OCI-LY1 (cell line): ENCODE results near the gene TMCC1.
"Not testable (repeated sequence)": the region's sequence is repeated elsewhere in the genome, so short reads cannot be mapped to it uniquely, and the experiment has no call there.

Experiments used
- H2AFZ ChIP-seq: fragments of 200-600 bp; sonication (generic), shearing (Covaris generic); 2 replicates; pipeline ENCODE4 v1.6.0; 2014; ENCODE audit warnings: antibody characterized with exemption, mild to moderate bottlenecking, low read length
- H3F3A ChIP-seq: fragments of 200-600 bp; sonication (generic), shearing (Covaris generic); 2 replicates; pipeline ENCODE4 v1.6.0; 2014; ENCODE audit warnings: mild to moderate bottlenecking, antibody characterized with exemption, low read length, moderate library complexity; ENCODE audit not compliant: insufficient read depth
- H3K27ac ChIP-seq: fragments of 200-600 bp; sonication (generic); 2 replicates; pipeline ENCODE4 v1.5.1; 2014; ENCODE audit warnings: low read length, mixed run types, mild to moderate bottlenecking, low read depth; ENCODE audit not compliant: poor library complexity, severe bottlenecking
- H3K27me3 ChIP-seq: fragments of 200-600 bp; sonication (generic); 2 replicates; pipeline ENCODE4 v1.6.0; 2014; ENCODE audit warnings: antibody characterized with exemption, mild to moderate bottlenecking, low read length, moderate library complexity; ENCODE audit not compliant: insufficient read depth
- H3K36me3 ChIP-seq: fragments of 200-600 bp; sonication (generic); 2 replicates; pipeline ENCODE4 v1.6.1; 2014; ENCODE audit warnings: mild to moderate bottlenecking, antibody characterized with exemption, low read length, moderate library complexity, mixed read lengths; ENCODE audit not compliant: insufficient read depth
- H3K4me1 ChIP-seq: fragments of 200-600 bp; sonication (generic); 2 replicates; pipeline ENCODE4 v1.5.1; 2014; ENCODE audit warnings: mild to moderate bottlenecking, low read length, moderate library complexity; ENCODE audit not compliant: insufficient read depth, severe bottlenecking
- H3K4me2 ChIP-seq: fragments of 200-600 bp; sonication (generic), shearing (Covaris generic); 2 replicates; pipeline ENCODE4 v1.6.1; 2014; ENCODE audit warnings: low read length
- H3K4me3 ChIP-seq: fragments of 200-600 bp; sonication (generic); 2 replicates; pipeline ENCODE4 v1.5.1; 2014; ENCODE audit warnings: low read length, low read depth, mild to moderate bottlenecking, mixed read lengths; ENCODE audit not compliant: poor library complexity, severe bottlenecking
- H3K79me2 ChIP-seq: fragments of 200-600 bp; shearing (Covaris generic); 2 replicates; pipeline ENCODE4 v1.6.1; 2016; ENCODE audit warnings: mixed run types, low read length, mixed read lengths; ENCODE audit not compliant: insufficient read depth
- H3K9ac ChIP-seq: fragments of 200-600 bp; sonication (generic), shearing (Covaris generic); 2 replicates; pipeline ENCODE4 v1.6.1; 2014; ENCODE audit warnings: mild to moderate bottlenecking, low read length, mixed read lengths
- H3K9me2 ChIP-seq: fragments of 200-600 bp; sonication (generic), shearing (Covaris generic); 2 replicates; pipeline ENCODE4 v1.6.1; 2014; ENCODE audit warnings: low read depth, mild to moderate bottlenecking, low read length, mixed read lengths
- H3K9me3 ChIP-seq: fragments of 200-600 bp; shearing (Covaris generic); 2 replicates; pipeline ENCODE4 v1.6.1; 2014; ENCODE audit warnings: low read length, mixed read lengths
- H4K20me1 ChIP-seq: fragments of 200-600 bp; sonication (generic), shearing (Covaris generic); 2 replicates; pipeline ENCODE4 v1.6.0; 2016; ENCODE audit warnings: mild to moderate bottlenecking, low read length; ENCODE audit not compliant: insufficient read depth
- EZH2 ChIP-seq: fragments of 200-600 bp; sonication (generic), shearing (Covaris generic); IDR thresholded peaks from 2 replicates; pipeline ENCODE4 v1.8.0; 2017; ENCODE audit warnings: borderline replicate concordance, mixed run types, mild to moderate bottlenecking, antibody characterized with exemption, low read length, moderate library complexity, mixed read lengths
- TF ChIP-seq, protein P1 (sequence below): fragments of 200-600 bp; sonication (generic), shearing (Covaris generic); IDR thresholded peaks from 2 replicates; pipeline ENCODE4 v1.5.1; 2017; ENCODE audit warnings: mild to moderate bottlenecking, antibody characterized with exemption, low read length, moderate library complexity, mixed read lengths

Gene TMCC1

DNA sequence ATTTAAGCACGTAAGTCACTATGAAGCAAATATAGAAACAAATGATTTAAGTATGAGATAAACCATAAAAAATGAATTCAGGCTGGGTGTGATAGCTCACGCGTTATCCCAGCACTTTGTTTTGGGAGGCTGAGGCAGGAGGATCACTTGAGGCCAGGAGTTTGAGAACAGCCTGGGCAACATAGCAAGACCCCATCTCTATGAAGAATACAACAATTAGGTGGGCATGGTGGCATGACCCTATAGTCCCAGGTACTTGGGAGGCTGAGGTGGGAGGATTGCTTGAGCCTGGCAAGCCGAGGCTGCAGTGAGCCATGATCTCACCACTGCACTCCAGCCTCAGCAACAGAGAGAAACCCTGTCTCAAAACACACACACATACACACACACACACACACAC, 34.2 kb downstream of the TMCC1 start:
- Histone ChIP-seq H3K4me3 (no peak overlapping the region), H3K4me1 (no peaks in the 10 kb centered on the region), H3K9me3 (peaks cover 3% of the 10 kb centered on the region; the same call in 1 of the 2 replicates), H3K79me2 (peaks cover 49% of the 10 kb centered on the region), H3F3A (no peaks in the 10 kb centered on the region), H3K27ac (no peak overlapping the region), H4K20me1 (no peaks in the 10 kb centered on the region), H3K9ac (no peak overlapping the region), H2AFZ (no peak overlapping the region), H3K27me3 (no peaks in the 10 kb centered on the region), H3K9me2 (no peaks in the 10 kb centered on the region), H3K4me2 (no peak overlapping the region), H3K36me3 (peaks cover 74% of the 10 kb centered on the region)
- TF ChIP-seq EZH2: no peak
- TF ChIP-seq, protein P1, sequence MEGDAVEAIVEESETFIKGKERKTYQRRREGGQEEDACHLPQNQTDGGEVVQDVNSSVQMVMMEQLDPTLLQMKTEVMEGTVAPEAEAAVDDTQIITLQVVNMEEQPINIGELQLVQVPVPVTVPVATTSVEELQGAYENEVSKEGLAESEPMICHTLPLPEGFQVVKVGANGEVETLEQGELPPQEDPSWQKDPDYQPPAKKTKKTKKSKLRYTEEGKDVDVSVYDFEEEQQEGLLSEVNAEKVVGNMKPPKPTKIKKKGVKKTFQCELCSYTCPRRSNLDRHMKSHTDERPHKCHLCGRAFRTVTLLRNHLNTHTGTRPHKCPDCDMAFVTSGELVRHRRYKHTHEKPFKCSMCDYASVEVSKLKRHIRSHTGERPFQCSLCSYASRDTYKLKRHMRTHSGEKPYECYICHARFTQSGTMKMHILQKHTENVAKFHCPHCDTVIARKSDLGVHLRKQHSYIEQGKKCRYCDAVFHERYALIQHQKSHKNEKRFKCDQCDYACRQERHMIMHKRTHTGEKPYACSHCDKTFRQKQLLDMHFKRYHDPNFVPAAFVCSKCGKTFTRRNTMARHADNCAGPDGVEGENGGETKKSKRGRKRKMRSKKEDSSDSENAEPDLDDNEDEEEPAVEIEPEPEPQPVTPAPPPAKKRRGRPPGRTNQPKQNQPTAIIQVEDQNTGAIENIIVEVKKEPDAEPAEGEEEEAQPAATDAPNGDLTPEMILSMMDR: no peak

- H4K20me1 ChIP-seq: no peaks in the 10 kb centered on the region
- peaks cover 41% of the 10 kb centered on the region for H3K79me2 ChIP-seq
- H3K4me3 ChIP-seq: no peak overlapping the region
- no peaks in the 10 kb centered on the region for H3K4me1 ChIP-seq
- H3K9ac ChIP-seq: no peak overlapping the region
- no peak overlapping the region for H3K4me2 ChIP-seq
- H3K9me2 ChIP-seq: no peaks in the 10 kb centered on the region
- peaks cover 3% of the 10 kb centered on the region; the same call in 1 of the 2 replicates for H3K9me3 ChIP-seq
- no peaks in the 10 kb centered on the region for H3K27me3 ChIP-seq
- no peaks in the 10 kb centered on the region for H3F3A ChIP-seq
- H3K27ac ChIP-seq: no peak overlapping the region
- peaks cover 80% of the 10 kb centered on the region for H3K36me3 ChIP-seq
- TF ChIP-seq, protein P1: no peak
- no peak for TF ChIP-seq EZH2
- no peak overlapping the region for H2AFZ ChIP-seq
Measured at GRCh38 chr3:129857899-129858298, 35.6 kb downstream of the TMCC1 start.

DNA sequence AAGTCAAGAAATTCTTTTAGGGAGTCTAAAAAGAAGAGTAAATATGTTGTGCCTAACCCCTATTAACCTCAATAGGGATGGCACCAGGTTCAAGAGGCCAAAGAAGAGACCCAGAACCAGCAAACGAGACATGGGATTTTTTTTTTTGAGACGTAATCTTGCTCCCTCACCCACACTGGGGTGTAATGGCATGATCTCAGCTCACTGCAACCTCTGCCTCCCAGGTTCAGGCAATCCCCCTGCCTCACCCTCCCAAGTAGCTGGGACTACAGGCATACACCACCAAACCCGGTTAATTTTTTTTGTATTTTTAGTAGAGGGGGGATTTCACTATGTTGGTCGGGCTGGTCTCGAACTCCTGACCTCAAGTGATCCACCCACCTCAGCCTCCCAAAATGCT, 36.7 kb downstream of the TMCC1 start:
- H3K27ac ChIP-seq, H2AFZ ChIP-seq, H3K9me2 ChIP-seq, H3K4me2 ChIP-seq, H3K4me3 ChIP-seq, H3K27me3 ChIP-seq, H3K9ac ChIP-seq, H3K9me3 ChIP-seq, H3F3A ChIP-seq, H4K20me1 ChIP-seq, H3K4me1 ChIP-seq: not testable (repeated sequence)
- peaks cover 30% of the 10 kb centered on the region for H3K79me2 ChIP-seq
- peaks cover 80% of the 10 kb centered on the region for H3K36me3 ChIP-seq

GRCh38 chr3:129855832-129856419, 37.6 kb downstream of the TMCC1 start:
- Histone ChIP-seq H4K20me1 (no peaks in the 10 kb centered on the region), H3F3A (no peaks in the 10 kb centered on the region), H3K27ac (no peak overlapping the region), H3K4me1 (no peaks in the 10 kb centered on the region), H3K79me2 (peaks cover 26% of the 10 kb centered on the region; the same call in 1 of the 2 replicates), H3K36me3 (peaks cover 82% of the 10 kb centered on the region), H3K4me2 (no peak overlapping the region), H2AFZ (no peak overlapping the region), H3K27me3 (no peaks in the 10 kb centered on the region), H3K9ac (no peak overlapping the region), H3K4me3 (no peak overlapping the region), H3K9me3 (0 out of 2 replicates have a peak, but pooled peaks cover 4% of the 10 kb centered on the region), H3K9me2 (no peaks in the 10 kb centered on the region)
- TF ChIP-seq, protein P1: no peak
- TF ChIP-seq EZH2: no peak
